GM10847 (cell line): ENCODE results near the gene ERMAP.

Experiments used
- POLR2A ChIP-seq: IDR thresholded peaks from 2 replicates; pipeline ENCODE4 v1.6.1; 2011; ENCODE audit not compliant: insufficient read length; ENCODE audit errors: extremely low read depth

The ERMAP gene

DNA sequence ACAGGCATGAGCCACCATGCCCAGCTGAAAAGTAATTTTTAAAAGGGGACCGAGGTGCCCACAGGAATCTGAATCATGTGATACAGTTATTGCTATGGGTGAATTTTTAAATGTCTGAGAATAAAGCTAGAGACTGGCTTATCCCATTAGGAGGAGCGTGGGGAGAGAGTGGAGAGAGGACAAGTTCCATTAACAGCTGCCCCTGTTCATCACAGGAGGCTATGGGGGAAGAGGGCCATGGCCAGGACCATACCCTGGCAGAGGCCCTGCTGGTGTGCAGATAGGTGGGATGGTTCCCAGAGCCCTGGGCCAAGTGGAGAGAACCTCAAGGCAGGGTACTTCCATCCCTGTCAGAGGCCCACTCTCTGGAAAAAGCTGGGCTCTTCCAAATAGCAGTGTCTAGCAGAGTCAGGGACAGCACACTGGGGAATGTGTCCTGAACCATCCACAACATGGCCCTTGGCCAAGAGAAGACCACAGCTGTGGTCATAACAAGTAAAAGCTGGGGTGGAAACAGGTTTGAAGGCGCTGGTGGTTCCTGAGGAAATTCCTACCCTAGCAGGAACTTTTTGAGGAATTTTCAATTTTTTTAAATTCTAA lies 15.8 kb downstream of the ERMAP start:
- TF ChIP-seq POLR2A: no peak

DNA sequence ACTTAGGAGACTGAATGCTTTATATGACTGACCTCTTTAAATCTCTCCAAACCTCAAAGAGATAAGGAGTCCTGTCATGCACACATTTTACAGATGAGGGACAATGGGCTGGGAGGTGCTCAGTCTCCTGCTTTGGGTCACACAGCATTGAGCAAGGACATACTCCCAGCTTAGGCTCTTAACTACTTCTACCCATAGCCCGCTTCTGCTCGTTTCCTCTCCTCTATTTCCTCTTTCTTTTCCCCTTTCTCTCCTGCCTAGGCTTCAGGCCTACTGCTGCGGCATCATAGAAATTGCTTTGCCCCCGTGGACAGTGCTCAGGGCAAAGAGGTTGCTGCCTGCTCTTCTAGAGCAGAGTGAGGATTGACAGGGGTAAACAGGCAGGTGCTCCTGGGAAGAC lies 17.1 kb downstream of the ERMAP start:
- no peak for TF ChIP-seq POLR2A

DNA sequence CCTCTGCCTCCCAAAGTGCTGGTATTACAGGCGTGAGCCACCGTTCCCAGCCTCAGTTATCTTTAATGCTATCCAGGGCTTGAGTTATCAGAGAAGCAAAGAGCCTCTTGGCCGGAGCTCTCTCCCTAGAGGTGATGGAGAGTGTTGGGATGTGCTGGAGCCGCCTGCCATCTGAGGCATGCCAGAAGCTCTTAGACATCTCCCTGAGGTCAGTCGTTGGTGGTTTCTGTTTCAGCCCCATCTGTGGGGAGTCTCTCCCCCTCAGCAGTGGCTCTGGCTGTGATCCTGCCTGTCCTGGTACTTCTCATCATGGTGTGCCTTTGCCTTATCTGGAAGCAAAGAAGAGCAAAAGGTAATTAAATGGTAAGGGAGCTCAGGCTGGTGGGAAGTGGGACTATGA lies 17.9 kb downstream of the ERMAP start:
- no peak for TF ChIP-seq POLR2A

DNA sequence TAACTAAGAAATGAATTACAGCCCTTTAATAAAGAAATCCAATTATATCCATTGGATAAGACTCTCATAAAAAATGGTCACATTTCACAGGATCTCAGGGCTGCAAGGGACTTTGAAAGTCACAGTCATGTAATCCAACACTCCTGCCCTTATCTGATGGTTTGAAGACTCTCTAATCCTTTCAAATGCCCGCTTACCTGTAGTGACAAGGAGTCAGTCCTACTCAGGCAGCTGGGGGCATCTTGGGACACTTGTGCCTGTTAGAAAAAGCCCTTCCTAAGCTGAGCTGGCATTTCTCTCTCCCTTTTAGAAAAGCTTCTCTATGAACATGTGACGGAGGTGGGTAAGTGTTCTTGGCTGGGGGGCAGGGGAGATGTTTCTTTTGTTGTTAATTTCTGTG lies 18.5 kb downstream of the ERMAP start:
- TF ChIP-seq POLR2A: no peak

DNA sequence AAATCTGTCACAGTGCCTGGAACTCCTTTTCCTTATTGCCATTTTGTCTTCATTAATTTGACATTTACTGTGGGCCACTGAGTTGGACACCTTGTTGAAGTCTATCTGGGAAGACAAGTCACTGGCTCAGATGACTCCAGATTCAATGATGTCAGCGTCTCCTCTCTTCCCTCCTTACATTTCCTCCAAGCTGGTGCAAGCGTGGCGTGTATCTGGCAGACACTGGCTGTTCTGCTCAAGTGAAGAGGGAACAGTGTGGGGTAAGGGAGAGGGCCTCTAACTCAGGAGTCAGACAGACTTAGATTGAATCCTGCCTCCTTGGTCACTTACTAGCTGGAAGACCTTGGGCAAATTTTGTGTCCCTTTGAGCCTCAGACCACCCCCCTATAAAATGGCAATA lies 20.8 kb downstream of the ERMAP start:
- no peak for TF ChIP-seq POLR2A

DNA sequence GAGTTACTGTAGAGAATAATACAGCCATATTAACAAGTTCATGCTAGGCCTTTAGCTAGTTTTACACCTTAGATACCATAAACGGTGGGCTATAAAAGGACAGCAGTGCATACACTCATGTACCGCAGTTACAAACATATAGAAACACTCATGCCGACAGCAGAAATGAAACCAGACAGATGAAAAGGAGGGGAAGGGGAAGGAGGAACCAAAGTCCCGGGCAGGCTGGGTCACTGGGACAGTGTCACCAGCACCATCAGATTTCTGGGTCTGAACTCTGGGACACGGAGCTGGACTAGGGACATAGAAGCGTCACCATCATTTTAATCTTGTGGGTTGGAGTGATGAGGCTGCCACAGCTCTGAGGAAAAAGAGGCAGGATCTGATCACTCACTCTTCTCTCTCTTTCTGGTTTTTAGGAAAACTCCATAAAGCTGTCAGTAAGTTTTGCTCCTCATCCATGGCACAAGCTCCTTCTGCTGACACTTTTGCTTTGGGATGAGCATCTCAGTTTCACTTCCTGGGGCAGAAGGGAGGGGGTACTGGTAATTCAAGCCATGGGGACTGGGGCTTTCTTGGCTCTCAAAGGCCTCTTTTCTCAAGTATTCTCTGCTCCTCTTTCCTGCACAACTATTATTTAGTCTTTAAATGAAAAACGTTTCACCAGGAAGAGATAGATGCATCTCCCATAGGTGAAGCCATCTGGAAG lies 21.7 kb downstream of the ERMAP start:
- TF ChIP-seq POLR2A: no peak

DNA sequence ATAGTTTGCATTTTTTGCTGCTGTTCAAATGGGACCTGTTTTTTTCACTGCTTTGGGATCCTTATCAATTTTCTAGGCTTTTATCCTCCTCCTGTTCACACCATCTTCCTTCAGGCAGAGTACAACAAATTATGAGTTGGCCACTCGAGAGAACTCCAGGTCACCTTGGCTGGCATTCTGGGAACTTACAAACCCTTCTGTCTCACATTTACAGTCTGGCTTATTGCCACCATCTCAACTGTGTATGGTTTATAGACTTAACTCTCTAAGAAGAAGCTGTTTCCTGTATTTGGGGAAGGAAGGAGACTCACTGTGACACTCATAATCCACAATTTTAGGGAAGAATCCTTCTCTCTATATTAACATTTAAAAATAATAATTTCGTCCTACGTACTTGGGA lies 24.1 kb downstream of the ERMAP start:
- TF ChIP-seq POLR2A: no peak

DNA sequence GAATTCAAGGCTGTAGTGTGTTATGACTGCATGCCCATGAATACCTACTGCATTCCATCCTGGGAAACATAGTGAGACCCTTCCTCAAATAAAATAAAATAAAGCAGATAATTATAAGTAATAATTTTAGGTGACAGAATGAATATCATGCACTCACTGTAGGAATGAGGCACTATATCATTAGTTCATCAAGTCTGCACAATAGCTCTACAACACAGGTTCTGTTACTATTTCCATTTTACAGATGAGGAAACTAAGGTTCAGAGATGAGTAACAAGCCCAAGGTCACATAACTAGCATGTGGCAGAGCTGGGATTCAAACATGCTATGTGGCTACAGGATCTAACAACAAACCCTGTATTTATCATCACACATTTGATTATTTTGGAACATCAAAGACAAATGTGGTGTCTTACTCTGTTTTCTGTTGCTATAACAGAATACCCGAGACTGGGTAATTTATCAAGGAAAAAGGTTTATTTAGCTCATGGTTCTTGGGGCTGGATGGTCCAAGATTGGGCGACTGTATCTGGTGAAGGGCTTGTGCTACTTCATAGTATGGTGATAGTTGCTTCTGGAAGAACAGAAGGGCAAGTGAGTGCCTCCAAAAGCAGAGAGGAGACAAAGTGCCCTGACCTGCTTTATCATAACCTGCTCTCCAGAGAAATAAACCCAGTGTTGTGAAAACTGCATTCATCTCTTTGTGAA lies 24.7 kb downstream of the ERMAP start:
- TF ChIP-seq POLR2A: no peak

DNA sequence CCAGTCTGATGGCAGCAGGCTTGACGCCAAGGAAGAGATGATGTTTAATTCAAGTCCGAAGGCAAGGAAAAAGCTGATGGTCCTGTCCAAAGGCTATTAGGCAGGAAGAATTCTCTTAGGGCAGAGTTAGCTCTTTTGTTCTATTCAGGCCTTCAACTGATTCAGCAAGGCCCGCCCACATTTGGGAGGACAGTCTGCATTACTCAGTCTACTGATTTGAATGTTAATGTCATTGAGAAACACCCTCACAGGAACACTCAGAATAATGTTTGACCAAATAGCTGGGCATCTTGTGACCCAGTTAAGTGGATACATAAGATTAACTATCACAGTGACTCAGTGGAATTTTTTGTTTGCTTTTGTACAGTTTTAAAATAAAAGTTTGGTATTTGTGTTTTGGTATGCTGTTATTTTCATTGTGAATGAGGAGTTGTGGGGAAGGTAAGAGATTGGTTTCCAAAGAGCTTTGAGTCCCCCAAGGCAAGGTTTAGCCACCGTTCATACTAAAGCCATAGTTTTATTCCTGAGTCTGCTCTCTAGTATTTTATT lies 27.7 kb downstream of the ERMAP start:
- no peak for TF ChIP-seq POLR2A

DNA sequence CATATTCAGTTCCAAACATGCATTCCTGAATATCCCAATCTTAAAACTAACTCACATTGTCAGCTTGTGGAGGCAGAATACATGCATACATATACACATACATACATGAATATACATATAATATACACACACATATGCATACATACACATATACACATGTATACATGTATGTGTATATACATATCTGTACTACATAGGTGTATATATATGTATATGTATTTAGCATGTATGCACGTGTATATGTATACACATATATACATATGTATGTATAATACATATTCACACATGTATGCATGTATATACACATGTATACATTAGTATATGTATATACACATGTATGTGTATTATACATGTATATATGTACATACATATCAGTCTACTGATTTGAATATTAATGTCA lies 28.3 kb downstream of the ERMAP start:
- TF ChIP-seq POLR2A: no peak

DNA sequence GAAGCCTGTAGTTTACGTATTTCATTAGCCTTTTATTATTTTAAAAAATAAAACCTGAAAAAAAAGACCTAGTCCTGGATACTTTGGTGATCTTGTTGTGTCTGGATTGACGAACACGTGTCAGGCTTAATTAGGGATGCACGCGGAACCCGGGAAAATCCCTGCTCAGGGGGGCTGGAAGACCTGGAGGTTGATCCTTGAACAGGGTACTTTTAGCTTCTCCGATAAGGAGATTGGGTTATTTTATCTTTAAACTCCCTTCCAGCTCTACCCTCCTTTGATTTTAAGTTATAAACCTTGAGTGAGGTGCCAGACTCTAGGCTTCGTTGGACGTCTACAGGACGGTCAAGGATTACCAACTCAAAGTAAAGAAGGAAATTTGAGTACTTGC lies 28.9 kb downstream of the ERMAP start:
- TF ChIP-seq POLR2A: no peak

DNA sequence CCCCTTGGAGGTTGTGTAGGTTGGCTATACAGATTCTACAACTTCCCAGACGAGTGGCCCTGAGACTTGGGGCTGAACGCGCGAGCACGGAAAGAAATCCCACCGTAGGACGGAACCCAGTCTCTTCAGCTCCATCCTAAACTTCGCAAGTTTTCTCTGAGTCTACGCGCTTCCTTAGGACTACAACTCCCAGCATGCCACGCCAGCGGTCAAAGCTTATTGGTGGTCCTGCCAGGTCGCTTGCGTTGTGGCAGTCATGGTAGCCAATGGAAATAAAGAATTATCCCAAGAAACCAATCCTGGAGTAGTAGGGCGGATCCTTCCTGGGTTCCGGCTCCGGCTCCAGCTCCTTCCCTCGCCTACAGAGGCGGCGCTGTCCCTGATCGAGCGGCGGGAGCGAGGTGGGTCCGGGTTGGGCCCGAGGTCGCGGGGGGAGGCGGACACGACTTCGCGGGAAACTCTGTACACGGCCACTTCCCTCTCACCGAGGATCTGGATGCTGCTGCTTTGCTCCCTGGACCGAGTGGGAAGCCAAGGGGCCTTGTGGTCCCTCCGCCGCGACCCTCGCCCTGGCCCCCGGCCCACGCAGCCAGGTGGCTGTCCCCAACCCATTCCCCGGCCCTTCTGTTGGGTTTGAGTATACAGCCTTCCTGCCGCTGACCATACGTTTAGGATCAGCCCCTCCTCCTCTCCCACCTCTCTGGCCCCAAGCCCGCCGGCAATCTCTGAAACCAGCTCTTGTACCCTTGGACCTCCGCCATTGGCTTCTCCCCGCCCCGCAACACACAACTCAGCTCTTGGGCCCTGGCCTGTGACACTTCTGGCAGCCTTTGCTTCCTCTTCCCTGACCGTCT lies 29.6 kb downstream of the ERMAP start, which contains the start of gene ZNF691:
Gene ZNF691, plus strand, starts transcription at position 357 of the 854 bp plus-strand sequence. CDS start 3,046 bp downstream, outside the sequence.
- peak; percentile 76 for TF ChIP-seq POLR2A

DNA sequence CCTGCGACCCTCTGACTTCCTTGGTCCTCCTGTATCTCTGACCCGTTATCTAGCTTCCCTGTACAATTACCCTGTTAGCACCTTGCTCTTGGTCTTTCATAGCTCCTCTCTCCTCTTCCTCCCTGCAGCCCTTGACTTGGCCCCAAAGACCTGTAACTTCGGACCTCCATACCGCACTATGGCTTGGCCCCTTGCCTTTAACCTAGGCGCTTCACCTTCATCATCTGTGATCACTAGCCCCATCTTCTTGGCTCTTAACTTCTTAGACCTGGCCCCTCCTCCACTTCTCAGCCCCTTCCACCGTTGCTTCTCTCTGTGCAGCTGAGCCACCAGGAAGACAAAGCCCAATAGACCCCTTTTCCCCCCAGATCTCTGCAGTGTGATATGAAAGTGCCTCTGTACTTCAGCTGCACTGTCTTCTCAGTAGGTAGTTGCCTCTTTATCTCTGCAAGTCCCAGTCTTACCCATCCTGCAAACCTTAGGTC lies 30.2 kb downstream of the ERMAP start:
- TF ChIP-seq POLR2A: no peak

DNA sequence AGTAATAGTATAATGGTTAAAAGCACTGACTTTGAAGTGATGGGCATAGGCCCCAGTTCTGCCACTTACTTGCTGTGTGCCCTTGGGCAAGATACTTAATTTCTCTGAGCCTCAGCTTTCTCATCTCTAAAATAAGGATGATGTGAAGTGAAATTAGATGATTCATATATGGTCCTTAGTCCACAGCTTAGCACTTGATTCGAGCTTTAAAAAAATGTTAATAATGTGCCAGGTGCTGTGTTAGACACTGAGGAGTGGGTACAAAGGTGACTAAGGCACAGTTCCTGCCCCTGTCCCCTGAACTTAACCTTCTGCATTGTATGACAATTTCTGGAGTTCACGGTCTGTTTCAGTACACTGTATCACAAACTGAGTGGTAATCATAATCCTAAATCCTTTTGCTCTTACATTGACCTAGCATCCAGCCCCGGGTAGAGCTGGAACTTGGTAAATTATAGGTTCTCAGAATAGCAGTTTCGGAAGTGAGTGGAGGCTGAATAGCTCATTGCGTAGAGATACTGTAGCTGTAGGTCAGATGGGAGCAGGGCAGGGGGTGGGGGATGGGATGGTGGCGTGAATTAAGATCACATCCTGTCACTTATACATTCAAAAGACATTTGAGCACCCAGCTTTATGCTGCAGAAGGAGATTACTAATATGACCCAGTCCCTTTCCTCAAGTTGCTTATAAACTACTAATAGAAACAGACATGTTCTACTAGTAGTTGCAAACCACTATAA lies 31.0 kb downstream of the ERMAP start:
- TF ChIP-seq POLR2A: no peak

DNA sequence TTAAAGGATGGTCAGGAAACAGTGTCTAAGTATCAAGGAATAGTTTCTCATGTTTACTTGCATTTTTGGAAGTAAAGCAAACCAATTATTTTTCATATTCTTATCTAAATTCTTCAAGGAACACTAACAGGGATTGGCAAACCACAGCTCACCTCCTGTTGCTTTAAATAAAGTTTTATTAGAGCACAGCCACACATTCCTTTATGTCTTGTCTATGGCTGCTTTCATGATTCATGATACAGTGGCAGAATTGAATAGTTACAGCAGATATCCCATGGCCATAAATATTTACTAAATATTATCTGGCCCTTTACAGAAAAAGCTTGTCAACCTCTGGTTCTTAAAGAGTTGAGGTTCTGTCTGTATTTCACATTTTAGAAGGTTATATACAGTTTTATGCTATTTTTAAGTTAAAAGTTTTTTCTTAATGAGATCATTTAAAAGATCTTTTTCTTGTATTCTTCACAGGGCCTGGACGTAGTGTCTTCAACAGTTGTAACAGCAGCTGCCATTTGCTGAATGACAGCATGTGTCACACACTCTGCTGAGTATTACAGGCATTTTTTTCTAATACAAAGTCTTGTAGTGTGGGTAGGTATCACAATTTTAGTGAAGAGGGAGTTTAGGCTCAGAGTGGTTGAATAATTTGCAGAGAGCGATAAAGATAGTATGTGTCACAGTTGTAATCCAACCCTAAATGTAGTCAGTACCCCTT lies 32.1 kb downstream of the ERMAP start:
- no peak for TF ChIP-seq POLR2A
